ENCODE data around the gene SMIM8. TPM values are rescaled to one million over a fixed set of nuclear protein-coding genes. Genes with fewer than 3 reads are reported as not detected.

SMIM8 gene
- total and polyA plus RNA-seq, 2 donors (not counting 1 experiment from before 2014, with no cell fraction given): 5.4 to 7.8 TPM

DNA sequence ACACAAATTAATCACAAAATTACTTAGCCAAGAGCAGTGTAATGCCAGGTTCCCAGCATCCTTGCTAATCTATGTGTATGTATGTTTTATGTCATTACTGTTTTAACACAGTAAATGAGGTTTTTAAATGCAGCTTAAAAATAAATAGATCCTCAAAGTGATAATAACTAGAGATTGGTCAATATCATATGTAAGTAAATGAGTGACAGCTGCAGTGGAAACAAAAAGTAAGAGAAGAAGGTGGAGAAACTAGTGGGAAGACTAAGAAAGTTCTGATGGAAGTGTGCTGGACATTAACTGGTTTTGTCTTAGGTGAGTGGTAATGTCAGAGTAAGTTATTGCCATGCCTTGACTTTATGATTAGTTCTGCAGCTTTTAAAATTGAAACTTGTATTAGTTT lies 8.6 kb downstream of the SMIM8 start:
- H3K4me3 ChIP-seq (replicated peaks in 1 of 4; ENCODE audit: control extremely low read depth in 1 of 4, insufficient read depth in 1 of 4, low read depth in 3 of 4, low read length in 4 of 4): no peak overlapping the region

DNA sequence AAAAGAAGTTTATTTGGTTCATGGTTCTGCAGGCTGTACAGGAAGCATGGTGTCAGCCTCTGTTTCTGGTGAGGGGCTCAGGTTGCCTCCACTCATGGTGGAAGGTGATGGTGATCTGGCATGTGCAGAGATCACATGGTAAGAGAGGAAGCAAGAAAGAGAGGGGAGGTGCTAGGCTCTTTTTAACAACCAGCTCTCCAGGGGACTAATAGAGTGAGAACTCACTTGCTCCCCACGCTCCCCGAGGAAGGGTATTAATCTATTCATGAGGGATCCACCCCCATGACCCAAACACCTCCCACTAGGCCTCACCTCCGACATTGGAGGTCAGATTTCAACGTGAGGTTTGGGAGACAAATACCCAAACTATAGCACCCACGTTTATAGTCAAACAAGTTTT lies 10.6 kb downstream of the SMIM8 start:
- Histone ChIP-seq H3K4me1 (ENCODE audit: control insufficient read depth, extremely low read depth, insufficient read depth, low read length) (peaks cover 10% of the 10 kb centered on the region), H3K9me3 (ENCODE audit: control insufficient read depth, insufficient read depth, low read depth, low read length) (no peaks in the 10 kb centered on the region), H3K27ac (ENCODE audit: insufficient read depth, low read length) (no peak overlapping the region), H3K9ac (ENCODE audit: insufficient read depth, low read length) (no peak overlapping the region), H3K27me3 (ENCODE audit: control insufficient read depth, insufficient read depth, low read length) (no peaks in the 10 kb centered on the region), H3K36me3 (ENCODE audit: control insufficient read depth, insufficient read depth, low read length) (no peaks in the 10 kb centered on the region), H2AFZ (ENCODE audit: low read length) (no peak overlapping the region), H3K79me2 (ENCODE audit: control insufficient read depth, insufficient read depth, low read length) (no peaks in the 10 kb centered on the region), H4K20me1 (ENCODE audit: control insufficient read depth, extremely low read depth, insufficient read depth, low read length) (no peaks in the 10 kb centered on the region), H3K4me2 (ENCODE audit: extremely low read depth, insufficient read depth, low read length) (peak overlapping the region; percentile 19), H3K4me3 (replicated peaks in 1 of 4; ENCODE audit: control extremely low read depth in 1 of 4, insufficient read depth in 1 of 4, low read depth in 3 of 4, low read length in 4 of 4) (no peak overlapping the region)
- no peak for TF ChIP-seq EZH2 (IDR thresholded peaks at IDR 0.05; ENCODE audit: low read length, missing control alignments)
- TF ChIP-seq, protein P1, sequence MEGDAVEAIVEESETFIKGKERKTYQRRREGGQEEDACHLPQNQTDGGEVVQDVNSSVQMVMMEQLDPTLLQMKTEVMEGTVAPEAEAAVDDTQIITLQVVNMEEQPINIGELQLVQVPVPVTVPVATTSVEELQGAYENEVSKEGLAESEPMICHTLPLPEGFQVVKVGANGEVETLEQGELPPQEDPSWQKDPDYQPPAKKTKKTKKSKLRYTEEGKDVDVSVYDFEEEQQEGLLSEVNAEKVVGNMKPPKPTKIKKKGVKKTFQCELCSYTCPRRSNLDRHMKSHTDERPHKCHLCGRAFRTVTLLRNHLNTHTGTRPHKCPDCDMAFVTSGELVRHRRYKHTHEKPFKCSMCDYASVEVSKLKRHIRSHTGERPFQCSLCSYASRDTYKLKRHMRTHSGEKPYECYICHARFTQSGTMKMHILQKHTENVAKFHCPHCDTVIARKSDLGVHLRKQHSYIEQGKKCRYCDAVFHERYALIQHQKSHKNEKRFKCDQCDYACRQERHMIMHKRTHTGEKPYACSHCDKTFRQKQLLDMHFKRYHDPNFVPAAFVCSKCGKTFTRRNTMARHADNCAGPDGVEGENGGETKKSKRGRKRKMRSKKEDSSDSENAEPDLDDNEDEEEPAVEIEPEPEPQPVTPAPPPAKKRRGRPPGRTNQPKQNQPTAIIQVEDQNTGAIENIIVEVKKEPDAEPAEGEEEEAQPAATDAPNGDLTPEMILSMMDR (conservative IDR thresholded peaks at IDR 0.05 in 1 of 2, IDR thresholded peaks at IDR 0.05 in 1 of 2; ENCODE audit: low read depth in 1 of 2, low read length in 2 of 2): no peak
- no peak for DNase-seq (ENCODE audit: low read depth in 2 of 2)

More for the DNA sequence above, 8.6 kb downstream of the SMIM8 start:
- Histone ChIP-seq H2AFZ (ENCODE audit: low read length) (no peak overlapping the region), H3K79me2 (ENCODE audit: control insufficient read depth, insufficient read depth, low read length) (no peaks in the 10 kb centered on the region), H3K4me2 (ENCODE audit: extremely low read depth, insufficient read depth, low read length) (no peak overlapping the region), H4K20me1 (ENCODE audit: control insufficient read depth, extremely low read depth, insufficient read depth, low read length) (no peaks in the 10 kb centered on the region), H3K9me3 (ENCODE audit: control insufficient read depth, insufficient read depth, low read depth, low read length) (no peaks in the 10 kb centered on the region), H3K9ac (ENCODE audit: insufficient read depth, low read length) (no peak overlapping the region), H3K27ac (ENCODE audit: insufficient read depth, low read length) (no peak overlapping the region), H3K36me3 (ENCODE audit: control insufficient read depth, insufficient read depth, low read length) (no peaks in the 10 kb centered on the region), H3K4me1 (ENCODE audit: control insufficient read depth, extremely low read depth, insufficient read depth, low read length) (peaks cover 10% of the 10 kb centered on the region), H3K27me3 (ENCODE audit: control insufficient read depth, insufficient read depth, low read length) (no peaks in the 10 kb centered on the region)
- TF ChIP-seq EZH2 (IDR thresholded peaks at IDR 0.05; ENCODE audit: low read length, missing control alignments): no peak
- TF ChIP-seq, protein P1 (conservative IDR thresholded peaks at IDR 0.05 in 1 of 2, IDR thresholded peaks at IDR 0.05 in 1 of 2; ENCODE audit: low read depth in 1 of 2, low read length in 2 of 2): no peak
- no peak for DNase-seq (ENCODE audit: low read depth in 2 of 2)

DNA sequence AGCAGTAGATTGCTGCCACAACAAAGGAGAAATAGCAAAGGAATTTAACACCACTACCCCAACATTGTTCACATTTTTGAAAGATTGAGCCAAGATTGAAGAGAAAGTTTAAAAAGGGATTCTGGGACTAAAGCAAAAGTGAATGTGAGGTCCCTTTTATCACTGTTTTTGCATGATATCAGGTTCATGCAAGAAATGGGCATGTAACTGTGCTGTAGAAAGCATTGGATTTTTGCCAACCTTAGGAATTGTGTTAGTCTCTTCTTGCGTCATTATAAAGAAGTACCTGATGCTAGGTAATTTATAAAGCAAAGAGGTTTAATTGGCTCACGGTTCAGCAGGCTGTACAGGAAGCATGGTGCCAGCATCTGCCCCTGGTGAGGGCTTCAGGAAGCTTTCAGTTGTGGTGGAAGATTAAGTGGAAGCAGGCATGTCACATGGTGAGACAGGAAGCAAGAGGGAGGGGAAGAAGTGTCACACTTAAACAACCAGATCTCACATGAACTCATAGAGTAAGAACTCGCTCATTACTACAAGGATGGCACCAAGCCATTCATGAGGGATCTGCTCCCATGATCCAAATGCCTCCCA lies 11.3 kb downstream of the SMIM8 start:
- H3K4me2 ChIP-seq (ENCODE audit: extremely low read depth, insufficient read depth, low read length): peak overlapping the region; percentile 48
- H3K9me3 ChIP-seq (ENCODE audit: control insufficient read depth, insufficient read depth, low read depth, low read length): no peaks in the 10 kb centered on the region
- peaks cover 10% of the 10 kb centered on the region for H3K4me1 ChIP-seq (ENCODE audit: control insufficient read depth, extremely low read depth, insufficient read depth, low read length)
- TF ChIP-seq, protein P1 (conservative IDR thresholded peaks at IDR 0.05 in 1 of 2, IDR thresholded peaks at IDR 0.05 in 1 of 2; ENCODE audit: low read depth in 1 of 2, low read length in 2 of 2): no peak
- no peak for TF ChIP-seq EZH2 (IDR thresholded peaks at IDR 0.05; ENCODE audit: low read length, missing control alignments)
- no peaks in the 10 kb centered on the region for H3K79me2 ChIP-seq (ENCODE audit: control insufficient read depth, insufficient read depth, low read length)
- no peak overlapping the region for H2AFZ ChIP-seq (ENCODE audit: low read length)
- no peaks in the 10 kb centered on the region for H4K20me1 ChIP-seq (ENCODE audit: control insufficient read depth, extremely low read depth, insufficient read depth, low read length)
- H3K4me3 ChIP-seq (replicated peaks in 1 of 4; ENCODE audit: control extremely low read depth in 1 of 4, insufficient read depth in 1 of 4, low read depth in 3 of 4, low read length in 4 of 4): no peak overlapping the region
- no peaks in the 10 kb centered on the region for H3K36me3 ChIP-seq (ENCODE audit: control insufficient read depth, insufficient read depth, low read length)
- H3K27me3 ChIP-seq (ENCODE audit: control insufficient read depth, insufficient read depth, low read length): no peaks in the 10 kb centered on the region
- no peak overlapping the region for H3K9ac ChIP-seq (ENCODE audit: insufficient read depth, low read length)
- peak; percentile 13 to 37 for DNase-seq (ENCODE audit: low read depth in 2 of 2)
- no peak overlapping the region for H3K27ac ChIP-seq (ENCODE audit: insufficient read depth, low read length)
